HCT116 (cell line): Measurements from ENCODE around the gene TYW5. TPM values are rescaled to one million over a fixed set of nuclear protein-coding genes. Genes with fewer than 3 reads are reported as not detected.

Source experiments
- ATAC-seq: fragments of 200-7000 bp; cut with Tn5 transposase; 2 replicates; pipeline ENCODE4 v1.9.1; 2020; ENCODE audit warnings: mild to moderate bottlenecking, moderate library complexity
- BruUV-seq: library from RNA; stranded (reverse); fragments of 400-500 nt; replicated peaks from 2 replicates; lab custom pipeline; 2021; lab: Mats Ljungman, UMichigan
- CTCF ChIA-PET: fragments of 300-600 bp; sonication (Branson Sonifier 250); formaldehyde crosslinking; loops from one replicate; lab custom pipeline; 2021; ENCODE audit warnings: antibody characterized with exemption; lab: Charles Lee
- POLR2A ChIA-PET: fragments of 300-600, 350-600 bp; sonication (Branson Sonifier 250); formaldehyde crosslinking; loops from one replicate; lab custom pipeline; 2021; ENCODE audit warnings: antibody characterized with exemption; lab: Charles Lee
- RAD21 ChIA-PET, 2 experiments: fragments of 300-600 bp; sonication (Branson Sonifier 250); formaldehyde crosslinking; loops; one replicate each; lab custom pipeline; 2023; ENCODE audit warnings: low total read pairs in 2 of 2; ENCODE audit not compliant: uncharacterized antibody in 2 of 2, unreplicated experiment in 2 of 2, low non-redundant PET in 1 of 2; lab: Charles Lee
- DNase-seq: peaks from one replicate; pipeline ENCODE4 v3.0.0-alpha.2; 2010; ENCODE audit warnings: low read depth, low spot score
- H2AFZ ChIP-seq: fragments of 200-600 bp; shearing (Covaris generic), sonication (generic); 2 replicates; pipeline ENCODE4 v1.6.1; 2017; ENCODE audit warnings: low read depth, mixed run types, mixed read lengths, antibody characterized with exemption, low read length; ENCODE audit not compliant: poor library complexity, severe bottlenecking
- H3K27ac ChIP-seq: 2 replicates; pipeline ENCODE4 v1.5.1; 2012; ENCODE audit warnings: low read depth, low read length
- H3K27me3 ChIP-seq: fragments of 200-600 bp; sonication (generic); 2 replicates; pipeline ENCODE4 v1.6.1; 2016; ENCODE audit warnings: mixed run types, low read length, mixed read lengths; ENCODE audit not compliant: insufficient read depth
- H3K36me3 ChIP-seq, 2 experiments: fragments of 200-500 bp in 1 of 2; fragments of 200-600 bp in 1 of 2; sonication (Bioruptor generic) in 1 of 2; sonication (generic) in 1 of 2; 2 replicates each; pipeline versions ENCODE4 v1.5.1 to v1.6.1; 2014 to 2016; ENCODE audit warnings: low read length in 2 of 2, inconsistent platforms in 1 of 2, mixed read lengths in 1 of 2, mixed run types in 1 of 2; ENCODE audit not compliant: insufficient read depth in 2 of 2, control insufficient read depth in 1 of 2
- H3K4me1 ChIP-seq, 2 experiments: fragments of 200-600 bp in 1 of 2; sonication (generic) in 1 of 2; 2 replicates each; pipeline versions ENCODE4 v1.5.1 to v1.6.1; 2012 to 2017; ENCODE audit warnings: low read length in 2 of 2, inconsistent platforms in 1 of 2, mild to moderate bottlenecking in 1 of 2, mixed read lengths in 1 of 2, mixed run types in 1 of 2, moderate library complexity in 1 of 2; ENCODE audit not compliant: insufficient read depth in 2 of 2, control insufficient read depth in 1 of 2
- H3K4me2 ChIP-seq: fragments of 200-600 bp; sonication (generic); 2 replicates; pipeline ENCODE4 v1.6.1; 2017; ENCODE audit warnings: mixed run types, low read length, mixed read lengths
- H3K4me3 ChIP-seq, 2 experiments: fragments of 200-600 bp in 1 of 2; sonication (generic) in 1 of 2; replicated peaks in 1 of 2; 2 replicates each; pipeline ENCODE4 v1.5.1; 2011 to 2016; ENCODE audit warnings: low read length in 2 of 2, control low read depth in 1 of 2, low read depth in 1 of 2, mild to moderate bottlenecking in 1 of 2, mixed read lengths in 1 of 2, mixed run types in 1 of 2
- H3K79me2 ChIP-seq: fragments of 200-600 bp; sonication (generic); 2 replicates; pipeline ENCODE4 v1.6.1; 2017; ENCODE audit warnings: mild to moderate bottlenecking, mixed run types, low read length, moderate library complexity, mixed read lengths; ENCODE audit not compliant: insufficient read depth
- H3K9ac ChIP-seq: fragments of 200-600 bp; sonication (generic); 2 replicates; pipeline ENCODE4 v1.6.1; 2016; ENCODE audit warnings: low read length, mixed read lengths
- H3K9me2 ChIP-seq: fragments of 200-600 bp; sonication (generic), shearing (Covaris generic); 2 replicates; pipeline ENCODE4 v1.6.1; 2017; ENCODE audit warnings: mixed run types, mild to moderate bottlenecking, moderate library complexity; ENCODE audit not compliant: insufficient read depth
- H3K9me3 ChIP-seq, 2 experiments: fragments of 200-500 bp in 1 of 2; fragments of 200-600 bp in 1 of 2; sonication (Bioruptor generic) in 1 of 2; sonication (generic) in 1 of 2; 2 replicates each; pipeline ENCODE4 v1.6.1; 2014 to 2017; ENCODE audit warnings: low read length in 2 of 2, mixed read lengths in 2 of 2, inconsistent platforms in 1 of 2, low read depth in 1 of 2, mild to moderate bottlenecking in 1 of 2, mixed run types in 1 of 2, moderate library complexity in 1 of 2; ENCODE audit not compliant: control insufficient read depth in 1 of 2, insufficient read depth in 1 of 2
- H4K20me1 ChIP-seq: fragments of 200-600 bp; sonication (generic), shearing (Covaris generic); 2 replicates; pipeline ENCODE4 v1.6.1; 2017; ENCODE audit warnings: mixed run types, mild to moderate bottlenecking, moderate library complexity; ENCODE audit not compliant: insufficient read depth
- ATF3 ChIP-seq: IDR thresholded peaks from 2 replicates; pipeline ENCODE4 v1.6.1; 2012
- CEBPB ChIP-seq: IDR thresholded peaks from 2 replicates; pipeline ENCODE4 v1.6.1; 2012; ENCODE audit warnings: low read depth
- CTCF ChIP-seq, 3 experiments: fragments of 200-600 bp in 1 of 3; sonication (generic) in 1 of 3; IDR thresholded peaks in 2 of 3; conservative IDR thresholded peaks in 1 of 3; 2 replicates each; pipeline ENCODE4 v1.5.1; 2012 to 2017; ENCODE audit warnings: low read depth in 2 of 3, low read length in 2 of 3, antibody characterized with exemption in 1 of 3, borderline replicate concordance in 1 of 3, control low read depth in 1 of 3, mild to moderate bottlenecking in 1 of 3, mixed read lengths in 1 of 3, mixed run types in 1 of 3, moderate library complexity in 1 of 3; ENCODE audit not compliant: insufficient read depth in 1 of 3
- ELF1 ChIP-seq: IDR thresholded peaks from 2 replicates; pipeline ENCODE4 v1.6.1; 2012; ENCODE audit warnings: low read depth, borderline replicate concordance
- EZH2 ChIP-seq: fragments of 200-600 bp; sonication (generic); IDR thresholded peaks from 2 replicates; pipeline ENCODE4 v1.6.1; 2017; ENCODE audit warnings: antibody characterized with exemption, mixed run types
- JUND ChIP-seq: IDR thresholded peaks from 2 replicates; pipeline ENCODE4 v1.6.1; 2012
- POLR2A ChIP-seq: IDR thresholded peaks from 2 replicates; pipeline ENCODE4 v1.7.0; 2011; ENCODE audit warnings: borderline replicate concordance; ENCODE audit not compliant: insufficient read depth, insufficient read length; ENCODE audit errors: extremely low read depth
- POLR2AphosphoS5 ChIP-seq: IDR thresholded peaks from 2 replicates; pipeline ENCODE4 v1.6.1; 2011; ENCODE audit warnings: mild to moderate bottlenecking, low read depth, low read length, moderate library complexity
- RAD21 ChIP-seq: IDR thresholded peaks from 2 replicates; pipeline ENCODE4 v1.6.1; 2012; ENCODE audit warnings: low read depth, mild to moderate bottlenecking
- SIN3A ChIP-seq: IDR thresholded peaks from 2 replicates; pipeline ENCODE4 v1.6.1; 2012; ENCODE audit warnings: low read depth
- SRF ChIP-seq: IDR thresholded peaks from 2 replicates; pipeline ENCODE4 v1.6.1; 2012; ENCODE audit warnings: low read depth
- TCF7L2 ChIP-seq: IDR thresholded peaks from 2 replicates; pipeline ENCODE4 v1.7.0; 2011; ENCODE audit warnings: borderline replicate concordance, inconsistent platforms; ENCODE audit not compliant: insufficient read depth, insufficient read length; ENCODE audit errors: extremely low read depth
- YY1 ChIP-seq: IDR thresholded peaks from 2 replicates; pipeline ENCODE4 v1.6.1; 2011; ENCODE audit warnings: low read length, low read depth, moderate library complexity, mild to moderate bottlenecking; ENCODE audit not compliant: insufficient replicate concordance; ENCODE audit errors: extremely low read depth
- ZFX ChIP-seq: fragments of 450-650 bp; IDR thresholded peaks from 2 replicates; pipeline ENCODE4 v1.6.1; 2017
- intact Hi-C: fragments of 100-400 bp; cut with micrococcal nuclease; formaldehyde crosslinking; loops from 2 replicates; pipeline ENCODE4 v1.10.0; 2022
- total RNA-seq: library from RNA; stranded (reverse); gene quantifications from one replicate; pipeline ENCODE4 v1.2.1, GENCODE V29; 2021; ENCODE audit not compliant: unreplicated experiment
- TF ChIP-seq, protein P1 (sequence below): IDR thresholded peaks from 2 replicates; pipeline ENCODE4 v1.6.1; 2012; ENCODE audit warnings: low read depth

The TYW5 gene
- total RNA-seq, 1 experiment from 2014 or later = 7.7 TPM

GRCh38 chr2:199923924-199924323 lies 31.4 kb downstream of the TYW5 start:
- TF ChIP-seq POLR2AphosphoS5 = no peak
- TF ChIP-seq EZH2 = no peak
- TF ChIP-seq, protein P1, sequence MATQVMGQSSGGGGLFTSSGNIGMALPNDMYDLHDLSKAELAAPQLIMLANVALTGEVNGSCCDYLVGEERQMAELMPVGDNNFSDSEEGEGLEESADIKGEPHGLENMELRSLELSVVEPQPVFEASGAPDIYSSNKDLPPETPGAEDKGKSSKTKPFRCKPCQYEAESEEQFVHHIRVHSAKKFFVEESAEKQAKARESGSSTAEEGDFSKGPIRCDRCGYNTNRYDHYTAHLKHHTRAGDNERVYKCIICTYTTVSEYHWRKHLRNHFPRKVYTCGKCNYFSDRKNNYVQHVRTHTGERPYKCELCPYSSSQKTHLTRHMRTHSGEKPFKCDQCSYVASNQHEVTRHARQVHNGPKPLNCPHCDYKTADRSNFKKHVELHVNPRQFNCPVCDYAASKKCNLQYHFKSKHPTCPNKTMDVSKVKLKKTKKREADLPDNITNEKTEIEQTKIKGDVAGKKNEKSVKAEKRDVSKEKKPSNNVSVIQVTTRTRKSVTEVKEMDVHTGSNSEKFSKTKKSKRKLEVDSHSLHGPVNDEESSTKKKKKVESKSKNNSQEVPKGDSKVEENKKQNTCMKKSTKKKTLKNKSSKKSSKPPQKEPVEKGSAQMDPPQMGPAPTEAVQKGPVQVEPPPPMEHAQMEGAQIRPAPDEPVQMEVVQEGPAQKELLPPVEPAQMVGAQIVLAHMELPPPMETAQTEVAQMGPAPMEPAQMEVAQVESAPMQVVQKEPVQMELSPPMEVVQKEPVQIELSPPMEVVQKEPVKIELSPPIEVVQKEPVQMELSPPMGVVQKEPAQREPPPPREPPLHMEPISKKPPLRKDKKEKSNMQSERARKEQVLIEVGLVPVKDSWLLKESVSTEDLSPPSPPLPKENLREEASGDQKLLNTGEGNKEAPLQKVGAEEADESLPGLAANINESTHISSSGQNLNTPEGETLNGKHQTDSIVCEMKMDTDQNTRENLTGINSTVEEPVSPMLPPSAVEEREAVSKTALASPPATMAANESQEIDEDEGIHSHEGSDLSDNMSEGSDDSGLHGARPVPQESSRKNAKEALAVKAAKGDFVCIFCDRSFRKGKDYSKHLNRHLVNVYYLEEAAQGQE = no peak
- TF ChIP-seq YY1 = no peak
- TF ChIP-seq TCF7L2 = no peak
- TF ChIP-seq RAD21 = no peak
- TF ChIP-seq ZFX = no peak
- TF ChIP-seq CTCF (IDR thresholded peaks at IDR 0.05 in 2 of 3, conservative IDR thresholded peaks at IDR 0.05 in 1 of 3; ENCODE audit: borderline replicate concordance in 1 of 3, insufficient read depth in 1 of 3, low read depth in 2 of 3, low read length in 2 of 3) = no peak
- no peak for TF ChIP-seq ELF1
- no peak for TF ChIP-seq CEBPB
- TF ChIP-seq ATF3 = no peak
- no peak for TF ChIP-seq SRF
- no peak for TF ChIP-seq SIN3A
- TF ChIP-seq POLR2A = no peak
- no peak for TF ChIP-seq JUND
- no peak overlapping the region for H3K4me3 ChIP-seq
- H3K9ac ChIP-seq = no peak overlapping the region
- ATAC-seq = no peak
- peaks cover 5% of the 10 kb centered on the region; the same call in 1 of the 2 replicates for H4K20me1 ChIP-seq
- peaks cover 96% of the 10 kb centered on the region for H3K79me2 ChIP-seq
- no TSS peak for BruUV-seq
- POLR2A ChIA-PET = no interaction called here
- intact Hi-C loops = no loop called here
- H2AFZ ChIP-seq = no peak overlapping the region
- no peaks in the 10 kb centered on the region for H3K9me2 ChIP-seq
- no peaks in the 10 kb centered on the region for H3K27me3 ChIP-seq
- peaks cover 0 to 22% of the 10 kb centered on the region in 2 experiments; a peak in 2 of 4 replicates for H3K36me3 ChIP-seq
- RAD21 ChIA-PET = no interaction called here
- CTCF ChIA-PET = no interaction called here
- H3K4me2 ChIP-seq = no peak overlapping the region
- H3K4me1 ChIP-seq = no peaks in the 10 kb centered on the region
- no peak for DNase-seq
- no peaks in the 10 kb centered on the region for H3K9me3 ChIP-seq
- no peak overlapping the region for H3K27ac ChIP-seq
